Mesodermal cell (in vitro differentiated cells): Measurements from ENCODE around the gene ZNF552.
A peak's percentile ranks its signal among the peaks of the same experiment; 100 is the strongest.
"Not testable (repeated sequence)": the region's sequence is repeated elsewhere in the genome, so short reads cannot be mapped to it uniquely, and the experiment has no call there.

Experiments
- H3K27ac ChIP-seq: 2 replicates; pipeline ENCODE4 v1.7.0; 2013; ENCODE audit warnings: mild to moderate bottlenecking, low read depth, low read length, moderate library complexity; ENCODE audit not compliant: severe bottlenecking
- H3K36me3 ChIP-seq: 2 replicates; pipeline ENCODE4 v1.7.1; 2013; ENCODE audit warnings: mild to moderate bottlenecking, low read length, moderate library complexity; ENCODE audit not compliant: control insufficient read depth, insufficient read depth
- H3K4me1 ChIP-seq: one replicate; pipeline ENCODE4 v1.7.1; 2013; ENCODE audit warnings: mild to moderate bottlenecking, low read length; ENCODE audit not compliant: insufficient read depth, control insufficient read depth, poor library complexity, severe bottlenecking
- H3K4me3 ChIP-seq: 2 replicates; pipeline ENCODE4 v1.7.0; 2013; ENCODE audit warnings: low read length, control low read depth, mild to moderate bottlenecking; ENCODE audit not compliant: insufficient read depth, poor library complexity, severe bottlenecking; ENCODE audit errors: extremely low read depth
- H3K9me3 ChIP-seq: 2 replicates; pipeline ENCODE4 v1.7.1; 2013; ENCODE audit warnings: mild to moderate bottlenecking, low read length, moderate library complexity; ENCODE audit not compliant: control insufficient read depth
- WGBS, 2 experiments: methylation state at CpG; one replicate each; pipeline ENCODE4 v1.1.5; 2013; ENCODE audit warnings: missing lambda C conversion rate in 2 of 2; ENCODE audit not compliant: insufficient coverage in 2 of 2; 5-methylcytosine and 5-hydroxymethylcytosine counted together

Gene ZNF552

DNA sequence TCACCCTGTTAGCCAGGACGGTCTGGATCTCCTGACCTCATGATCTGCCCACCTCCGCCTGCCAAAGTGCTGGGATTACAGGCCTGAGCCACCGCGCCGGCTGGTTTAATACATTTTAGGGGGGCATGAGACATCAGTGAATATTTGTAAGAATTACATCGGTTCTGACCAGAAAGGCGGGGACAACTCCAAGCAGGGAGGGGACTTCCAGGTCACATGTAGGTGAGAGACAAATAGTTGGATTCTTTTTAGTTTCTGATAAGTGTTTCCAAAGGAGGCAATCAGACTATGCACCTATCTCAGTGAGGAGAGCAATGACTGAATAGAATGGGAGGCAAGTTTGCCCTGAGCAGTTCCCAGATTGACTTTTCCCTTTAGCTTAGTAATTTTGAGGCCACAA is 3.7 kb upstream of the ZNF552 start:
- WGBS, 2 experiments = 87 to 98% methylated on average over 7 of the region's 7 CpGs
- no peaks in the 10 kb centered on the region for H3K9me3 ChIP-seq
- H3K4me3 ChIP-seq = no peak overlapping the region
- no peak overlapping the region for H3K27ac ChIP-seq
- H3K4me1 ChIP-seq = peaks cover 8% of the 10 kb centered on the region
- H3K36me3 ChIP-seq = peaks cover 10% of the 10 kb centered on the region

DNA sequence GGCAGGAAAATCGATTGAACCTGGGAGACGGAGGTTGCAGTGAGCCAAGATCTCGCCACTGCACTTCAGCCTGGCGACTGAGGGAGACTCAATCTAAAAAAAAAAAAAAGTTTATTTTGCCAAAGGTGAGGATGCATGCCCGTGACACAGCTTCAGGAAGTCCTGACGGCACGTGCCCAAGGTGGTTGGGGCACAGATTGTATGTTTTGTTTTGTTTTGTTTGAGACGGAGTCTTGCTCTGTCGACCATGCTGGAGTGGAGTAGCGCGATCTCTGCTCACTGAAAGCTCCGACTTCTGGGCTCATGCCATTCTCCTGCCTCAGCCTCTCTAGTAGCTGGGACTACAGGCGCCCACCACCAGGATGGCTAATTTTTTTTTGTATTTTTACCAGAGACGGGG is 3.3 kb upstream of the ZNF552 start:
- 94 to 95% methylated on average over 11 to 13 of the region's 14 CpGs for WGBS, 2 experiments
- H3K27ac ChIP-seq = no peak overlapping the region
- no peak overlapping the region for H3K4me3 ChIP-seq
- H3K4me1 ChIP-seq = peaks cover 8% of the 10 kb centered on the region
- no peaks in the 10 kb centered on the region for H3K9me3 ChIP-seq
- H3K36me3 ChIP-seq = peaks cover 11% of the 10 kb centered on the region

DNA sequence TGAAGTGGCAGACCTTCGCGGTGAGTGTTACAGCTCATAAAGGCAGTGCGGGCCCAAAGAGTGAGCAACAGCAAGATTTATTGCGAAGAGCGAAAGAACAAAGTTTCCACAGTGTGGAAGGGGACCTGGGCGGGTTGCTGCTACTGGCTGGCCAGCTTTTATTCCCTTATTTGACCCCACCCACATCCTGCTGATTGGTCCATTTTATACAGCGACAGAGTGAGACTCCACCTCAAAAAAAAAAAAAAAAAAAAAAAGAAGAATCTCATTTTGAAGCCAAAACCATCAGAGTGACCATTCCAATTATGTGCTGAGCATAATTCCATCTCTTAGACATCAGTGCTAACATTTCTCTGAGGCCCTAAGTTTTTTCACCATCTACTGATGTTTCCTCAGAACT is 1.9 kb upstream of the ZNF552 start:
- H3K36me3 ChIP-seq = peaks cover 16% of the 10 kb centered on the region
- H3K4me3 ChIP-seq = no peak overlapping the region
- no peak overlapping the region for H3K27ac ChIP-seq
- no peaks in the 10 kb centered on the region for H3K9me3 ChIP-seq
- WGBS, 2 experiments = 96 to 97% methylated on average over 6 of the region's 7 CpGs
- peaks cover 8% of the 10 kb centered on the region for H3K4me1 ChIP-seq

DNA sequence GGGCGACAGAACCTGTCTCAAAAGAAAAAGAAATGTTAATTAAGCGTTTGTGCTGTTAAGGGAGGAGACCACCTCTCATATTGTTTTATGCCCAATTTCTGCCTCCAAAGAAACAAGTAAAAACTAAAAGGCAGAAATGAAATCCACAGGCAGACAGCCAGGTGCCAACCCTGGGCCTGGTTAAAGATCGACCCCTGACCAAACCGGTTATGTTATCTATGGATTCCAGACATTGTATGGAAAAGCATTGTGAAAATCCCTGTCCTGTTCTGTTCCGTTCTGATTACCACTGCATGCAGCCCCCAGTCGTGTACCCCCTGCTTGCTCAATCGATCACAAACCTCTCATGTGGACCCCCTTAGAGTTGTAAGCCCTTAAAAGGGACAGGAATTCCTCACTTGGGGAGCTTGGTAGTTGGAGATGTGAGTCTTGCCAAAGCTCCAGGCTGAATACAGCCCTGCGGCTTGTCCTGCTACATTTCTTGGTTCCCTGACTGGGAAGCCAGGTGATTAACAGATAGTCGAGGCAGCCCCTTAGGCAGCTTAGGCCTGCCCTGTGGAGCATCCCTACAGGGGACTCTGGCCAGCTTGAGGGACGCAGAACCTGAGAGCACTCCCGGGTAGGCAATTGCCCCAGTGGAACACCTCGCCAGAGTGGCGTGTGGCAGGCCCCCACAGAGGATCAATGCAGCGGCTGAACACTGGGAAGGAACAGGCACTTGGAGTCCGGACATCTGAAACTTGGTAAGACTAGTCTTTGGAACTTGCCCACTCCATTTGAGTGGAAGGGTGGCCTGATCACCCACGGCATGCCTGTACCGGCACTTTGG is 748 bp upstream of the ZNF552 start:
- Histone ChIP-seq H3K9me3 (no peaks in the 10 kb centered on the region), H3K4me1 (peaks cover 3% of the 10 kb centered on the region), H3K27ac (no peak overlapping the region), H3K36me3 (peaks cover 16% of the 10 kb centered on the region), H3K4me3 (peak overlapping the region; percentile 95)
- WGBS, 2 experiments = 95 to 99% methylated on average over 13 to 15 of the region's 17 CpGs

DNA sequence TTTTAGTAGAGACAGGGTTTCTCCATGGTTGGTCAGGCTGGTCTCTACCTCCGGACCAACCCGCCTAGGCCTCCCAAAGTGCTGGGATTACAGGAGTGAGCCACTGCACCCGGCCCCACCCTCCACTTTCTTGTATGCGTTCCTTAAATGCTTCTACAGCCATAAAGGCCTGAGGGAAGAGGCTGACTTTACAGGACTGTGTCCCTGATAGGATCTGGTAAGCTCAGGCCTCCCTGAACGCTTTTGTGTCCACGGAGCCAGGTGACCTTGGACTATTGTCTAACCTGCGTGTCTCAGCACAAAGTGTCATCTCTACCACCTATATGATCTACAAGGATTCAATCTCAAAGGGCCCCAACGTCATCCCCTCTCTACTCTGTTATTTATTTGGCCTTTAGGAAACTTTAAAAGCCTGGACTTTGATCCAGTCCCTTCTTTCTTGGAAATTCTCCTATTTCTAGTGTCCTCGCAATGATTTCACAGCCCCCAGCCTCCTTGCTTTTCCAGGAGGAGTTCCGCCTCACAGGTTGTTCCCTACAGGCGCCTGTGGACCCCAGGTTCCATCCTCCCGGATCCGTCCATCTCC is 701 bp downstream of the ZNF552 start:
- H3K9me3 ChIP-seq = no peaks in the 10 kb centered on the region
- peak overlapping the region; percentile 53 for H3K27ac ChIP-seq
- H3K4me3 ChIP-seq = peak overlapping the region; percentile 95
- H3K36me3 ChIP-seq = peaks cover 28% of the 10 kb centered on the region
- WGBS, 2 experiments = 20 to 22% methylated on average over 12 to 13 of the region's 13 CpGs
- H3K4me1 ChIP-seq = peaks cover 3% of the 10 kb centered on the region

DNA sequence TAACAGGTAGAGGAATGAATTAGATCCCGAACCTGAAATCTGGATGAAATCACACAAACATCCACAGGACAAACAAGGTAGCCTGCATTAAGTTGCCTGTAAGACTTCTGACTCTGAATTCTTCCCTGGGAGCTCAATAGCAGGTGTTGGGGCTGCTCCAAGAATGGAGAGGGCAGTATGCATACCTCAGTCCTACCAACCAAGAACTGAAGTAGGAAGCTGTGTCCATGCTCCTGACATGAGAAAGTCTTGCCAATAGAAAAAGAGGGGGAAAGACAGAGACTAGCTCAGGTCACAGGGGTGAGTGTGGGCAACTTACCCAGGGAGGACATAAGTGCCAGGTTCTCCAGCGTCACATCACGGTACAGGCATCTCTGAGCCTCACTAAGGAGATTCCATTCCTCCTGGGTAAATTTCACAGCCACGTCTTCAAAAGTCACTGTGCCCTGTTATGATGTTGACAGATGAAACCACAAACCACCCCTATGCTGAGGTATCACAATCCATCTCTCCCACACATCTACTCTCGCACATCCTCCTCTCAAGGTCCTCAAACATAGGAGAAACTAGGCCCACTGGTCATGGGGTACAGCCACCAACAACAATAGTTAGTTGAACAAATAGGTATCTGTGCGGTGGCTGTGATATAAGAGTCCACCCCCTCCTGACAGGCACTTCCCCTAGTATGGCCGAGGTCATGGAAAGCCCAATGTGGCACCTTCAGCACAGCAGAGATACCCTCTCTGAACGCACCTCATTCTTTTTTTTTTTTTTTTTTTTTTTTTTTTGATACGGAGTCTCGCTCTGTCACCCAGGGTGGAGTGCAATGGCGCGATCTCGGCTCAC is 1.5 kb downstream of the ZNF552 start:
- peaks cover 34% of the 10 kb centered on the region for H3K36me3 ChIP-seq
- not testable (repeated sequence) for H3K4me3 ChIP-seq, H3K4me1 ChIP-seq, H3K9me3 ChIP-seq, H3K27ac ChIP-seq
- 90 to 94% methylated on average over 3 to 6 of the region's 13 CpGs for WGBS, 2 experiments

DNA sequence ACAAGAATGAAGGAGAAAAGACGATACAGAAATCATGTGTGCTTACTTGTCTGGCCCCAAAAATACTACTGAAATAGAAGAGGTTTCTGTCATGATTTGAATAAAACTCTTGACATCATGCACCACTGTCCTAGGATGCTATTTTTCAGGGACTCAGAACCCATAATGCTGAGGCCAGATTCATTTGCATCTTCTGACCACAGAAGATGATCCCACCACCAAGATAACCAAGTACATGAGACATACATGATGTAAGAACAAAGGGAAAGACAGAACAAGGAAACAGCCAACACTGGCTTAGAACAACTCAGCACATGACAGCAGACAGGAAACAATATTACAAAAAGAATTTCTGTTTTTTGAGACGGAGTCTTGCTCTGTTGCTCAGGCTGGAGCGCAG is 2.5 kb downstream of the ZNF552 start:
- Histone ChIP-seq H3K36me3 (peaks cover 41% of the 10 kb centered on the region), H3K9me3 (no peaks in the 10 kb centered on the region), H3K4me3 (no peak overlapping the region), H3K27ac (no peak overlapping the region), H3K4me1 (no peaks in the 10 kb centered on the region)
- WGBS, 2 experiments = 96 to 100% methylated on average over 2 to 3 of the region's 3 CpGs

DNA sequence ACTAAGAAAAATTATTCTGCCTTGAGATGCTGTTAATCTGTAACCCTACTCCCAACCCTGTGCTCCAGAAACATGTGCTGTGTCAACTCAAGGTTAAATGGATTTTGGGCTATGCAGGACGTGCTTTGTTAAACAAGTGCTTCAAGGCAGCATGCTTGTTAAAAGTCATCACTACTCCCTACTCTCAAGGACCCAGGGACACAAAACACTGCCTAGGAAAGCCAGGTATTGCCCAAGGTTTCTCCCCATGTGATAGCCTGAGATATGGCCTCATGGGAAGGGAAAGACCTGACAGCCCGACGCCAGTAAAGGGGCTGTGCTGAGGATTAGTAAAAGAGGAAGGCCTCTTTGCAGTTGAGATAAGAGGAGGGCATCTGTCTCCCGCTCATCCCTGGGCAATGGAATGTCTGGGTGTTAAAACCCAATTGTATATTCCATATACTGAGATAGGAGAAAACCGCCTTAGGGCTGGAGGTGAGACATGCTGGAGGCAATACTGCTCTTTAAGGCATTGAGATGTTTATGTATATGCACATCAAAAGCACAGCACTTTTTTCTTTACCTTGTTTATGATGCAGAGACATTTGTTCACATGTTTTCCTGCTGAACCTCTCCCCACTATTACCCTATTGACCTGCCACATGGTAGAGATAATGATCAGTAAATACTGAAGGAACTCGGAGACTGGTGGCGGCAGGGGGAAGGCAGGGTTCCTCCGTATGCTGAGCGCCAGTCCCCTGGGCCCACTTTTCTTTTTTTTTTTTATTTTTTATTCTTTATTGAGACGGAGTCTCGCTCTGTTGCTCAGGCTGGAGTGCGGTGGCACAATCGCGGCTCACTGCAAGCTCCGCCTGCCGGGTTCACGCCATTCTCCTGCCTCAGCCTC is 4.1 kb downstream of the ZNF552 start:
- H3K36me3 ChIP-seq = peaks cover 49% of the 10 kb centered on the region
- 80 to 92% methylated on average over 11 to 13 of the region's 17 CpGs for WGBS, 2 experiments
- H3K27ac ChIP-seq, H3K9me3 ChIP-seq, H3K4me1 ChIP-seq, H3K4me3 ChIP-seq: not testable (repeated sequence)

DNA sequence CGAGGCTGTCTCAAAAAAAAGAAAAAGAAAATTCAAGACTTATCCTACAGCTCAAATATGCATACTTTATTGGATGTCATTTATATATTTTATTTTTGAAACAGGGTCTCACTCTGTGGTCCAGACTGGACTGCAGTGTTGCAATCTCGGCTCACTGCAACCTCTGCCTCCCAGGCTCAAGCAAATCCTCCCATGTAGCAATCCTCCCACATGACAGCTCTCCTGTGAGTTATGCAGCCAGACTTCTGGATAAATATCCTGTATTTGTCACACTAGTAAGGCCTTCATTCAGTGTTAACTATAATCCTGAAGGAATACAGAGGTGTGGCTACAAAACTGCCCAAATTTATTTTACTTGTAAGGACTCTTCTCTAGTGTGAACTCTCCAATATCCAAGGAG is 7.2 kb downstream of the ZNF552 start:
- Histone ChIP-seq H3K4me3 (no peak overlapping the region), H3K27ac (no peak overlapping the region), H3K36me3 (peaks cover 46% of the 10 kb centered on the region), H3K9me3 (no peaks in the 10 kb centered on the region), H3K4me1 (peaks cover 5% of the 10 kb centered on the region)
- 88 to 100% methylated on average over 1 of the region's 2 CpGs for WGBS, 2 experiments
